Stimulated activated CD4-positive, alpha-beta T cell treated with anti-CD3 and anti-CD28 coated beads, Interleukin-12 subunit alpha, Interleukin-12 subunit beta, amount 100 ng/mL, for 24 hours (primary cell): ENCODE data around the gene RNU5B-1.

Source experiments
- DNase-seq, 2 experiments: peaks; one replicate each; pipeline ENCODE4 v3.0.0-alpha.2; 2020; ENCODE audit warnings: low read depth in 2 of 2

The RNU5B-1 gene

GRCh38 chr15:65289261-65289854 lies 15.1 kb upstream of the RNU5B-1 start:
- DNase-seq = no peak

GRCh38 chr15:65290228-65290627 lies 14.2 kb upstream of the RNU5B-1 start:
- DNase-seq = no peak

GRCh38 chr15:65292938-65293518 lies 11.4 kb upstream of the RNU5B-1 start:
- DNase-seq = no peak

- no peak for DNase-seq
Measured at GRCh38 chr15:65298731-65299130, 5.7 kb upstream of the RNU5B-1 start.

- no peak for DNase-seq
Measured at GRCh38 chr15:65300924-65301441, 3.5 kb upstream of the RNU5B-1 start.

GRCh38 chr15:65302061-65302460 lies 2.4 kb upstream of the RNU5B-1 start:
- DNase-seq = no peak

GRCh38 chr15:65303687-65304380 lies 643 bp upstream of the RNU5B-1 start:
- no peak for DNase-seq

- DNase-seq = no peak
Measured at GRCh38 chr15:65305150-65305758, 777 bp downstream of the RNU5B-1 start.

- DNase-seq = no peak
Measured at GRCh38 chr15:65305776-65306175, 1.3 kb downstream of the RNU5B-1 start.

GRCh38 chr15:65306551-65306950 lies 2.1 kb downstream of the RNU5B-1 start:
- DNase-seq = no peak

- DNase-seq = no peak
Measured at GRCh38 chr15:65307978-65308377, 3.5 kb downstream of the RNU5B-1 start.

- DNase-seq = no peak
Measured at GRCh38 chr15:65309882-65310418, 5.5 kb downstream of the RNU5B-1 start.

- no peak for DNase-seq
Measured at GRCh38 chr15:65310431-65311137, 6.1 kb downstream of the RNU5B-1 start.

GRCh38 chr15:65311760-65312159 lies 7.3 kb downstream of the RNU5B-1 start:
- no peak for DNase-seq

- no peak for DNase-seq
Measured at GRCh38 chr15:65312400-65312916, 8.0 kb downstream of the RNU5B-1 start.

GRCh38 chr15:65318870-65319356 lies 14.4 kb downstream of the RNU5B-1 start:
- peak; percentile 60 to 74 for DNase-seq

- no peak for DNase-seq
Measured at GRCh38 chr15:65323071-65323511, 18.6 kb downstream of the RNU5B-1 start.

GRCh38 chr15:65326117-65326526 lies 21.6 kb downstream of the RNU5B-1 start:
- DNase-seq = no peak

GRCh38 chr15:65326818-65327217 lies 22.3 kb downstream of the RNU5B-1 start:
- DNase-seq = no peak

- DNase-seq = no peak
Measured at GRCh38 chr15:65327651-65328393, 23.3 kb downstream of the RNU5B-1 start.
